ENCODE measurements around the gene IFITM1.
"Not testable (repeated sequence)": the region's sequence is repeated elsewhere in the genome, so short reads cannot be mapped to it uniquely, and the experiment has no call there.

Gene IFITM1

DNA sequence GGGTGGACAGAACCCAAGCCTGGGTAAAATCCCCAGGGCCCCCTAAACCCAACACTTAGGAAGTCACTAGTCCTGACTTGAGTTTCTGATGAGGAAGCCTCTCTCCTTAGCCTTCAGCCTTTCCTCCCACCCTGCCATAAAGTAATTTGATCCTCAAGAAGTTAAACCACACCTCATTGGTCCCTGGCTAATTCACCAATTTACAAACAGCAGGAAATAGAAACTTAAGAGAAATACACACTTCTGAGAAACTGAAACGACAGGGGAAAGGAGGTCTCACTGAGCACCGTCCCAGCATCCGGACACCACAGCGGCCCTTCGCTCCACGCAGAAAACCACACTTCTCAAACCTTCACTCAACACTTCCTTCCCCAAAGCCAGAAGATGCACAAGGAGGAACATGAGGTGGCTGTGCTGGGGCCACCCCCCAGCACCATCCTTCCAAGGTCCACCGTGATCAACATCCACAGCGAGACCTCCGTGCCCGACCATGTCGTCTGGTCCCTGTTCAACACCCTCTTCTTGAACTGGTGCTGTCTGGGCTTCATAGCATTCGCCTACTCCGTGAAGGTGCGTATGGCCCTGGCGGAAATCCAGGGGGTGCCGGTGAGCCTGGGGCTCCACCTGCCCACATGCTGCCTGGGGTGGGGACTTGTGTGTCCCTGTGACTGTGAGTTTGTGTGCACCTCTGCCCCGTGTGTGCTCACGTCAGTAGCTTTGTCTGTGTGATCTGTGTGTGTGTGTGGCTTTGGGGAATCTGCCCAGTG lies at the start of gene IFITM1:
IFITM1 (plus strand) TSS at position 254 of the 767 bp plus-strand sequence; CDS start at position 385, 131 bp downstream.
- H3K36me3 ChIP-seq (replicated peaks) = no peaks in the 10 kb centered on the region
- TF ChIP-seq, protein P1, sequence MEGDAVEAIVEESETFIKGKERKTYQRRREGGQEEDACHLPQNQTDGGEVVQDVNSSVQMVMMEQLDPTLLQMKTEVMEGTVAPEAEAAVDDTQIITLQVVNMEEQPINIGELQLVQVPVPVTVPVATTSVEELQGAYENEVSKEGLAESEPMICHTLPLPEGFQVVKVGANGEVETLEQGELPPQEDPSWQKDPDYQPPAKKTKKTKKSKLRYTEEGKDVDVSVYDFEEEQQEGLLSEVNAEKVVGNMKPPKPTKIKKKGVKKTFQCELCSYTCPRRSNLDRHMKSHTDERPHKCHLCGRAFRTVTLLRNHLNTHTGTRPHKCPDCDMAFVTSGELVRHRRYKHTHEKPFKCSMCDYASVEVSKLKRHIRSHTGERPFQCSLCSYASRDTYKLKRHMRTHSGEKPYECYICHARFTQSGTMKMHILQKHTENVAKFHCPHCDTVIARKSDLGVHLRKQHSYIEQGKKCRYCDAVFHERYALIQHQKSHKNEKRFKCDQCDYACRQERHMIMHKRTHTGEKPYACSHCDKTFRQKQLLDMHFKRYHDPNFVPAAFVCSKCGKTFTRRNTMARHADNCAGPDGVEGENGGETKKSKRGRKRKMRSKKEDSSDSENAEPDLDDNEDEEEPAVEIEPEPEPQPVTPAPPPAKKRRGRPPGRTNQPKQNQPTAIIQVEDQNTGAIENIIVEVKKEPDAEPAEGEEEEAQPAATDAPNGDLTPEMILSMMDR (IDR thresholded peaks at IDR 0.05; ENCODE audit: low read depth, low read length, missing control alignments) = no peak
- in situ Hi-C loops (cut with HindIII; ENCODE audit: low pct_ligation_motif_present, low sequenced_read_pairs) = no loop called here
- H3K27me3 ChIP-seq (replicated peaks) = peaks cover 22% of the 10 kb centered on the region
- no peak for DNase-seq
- no peak within 1 kb of the TSS for H3K27ac ChIP-seq
- H3K4me3 ChIP-seq (ENCODE audit: low read depth, low read length) = peak within 1 kb of the TSS; percentile 38

DNA sequence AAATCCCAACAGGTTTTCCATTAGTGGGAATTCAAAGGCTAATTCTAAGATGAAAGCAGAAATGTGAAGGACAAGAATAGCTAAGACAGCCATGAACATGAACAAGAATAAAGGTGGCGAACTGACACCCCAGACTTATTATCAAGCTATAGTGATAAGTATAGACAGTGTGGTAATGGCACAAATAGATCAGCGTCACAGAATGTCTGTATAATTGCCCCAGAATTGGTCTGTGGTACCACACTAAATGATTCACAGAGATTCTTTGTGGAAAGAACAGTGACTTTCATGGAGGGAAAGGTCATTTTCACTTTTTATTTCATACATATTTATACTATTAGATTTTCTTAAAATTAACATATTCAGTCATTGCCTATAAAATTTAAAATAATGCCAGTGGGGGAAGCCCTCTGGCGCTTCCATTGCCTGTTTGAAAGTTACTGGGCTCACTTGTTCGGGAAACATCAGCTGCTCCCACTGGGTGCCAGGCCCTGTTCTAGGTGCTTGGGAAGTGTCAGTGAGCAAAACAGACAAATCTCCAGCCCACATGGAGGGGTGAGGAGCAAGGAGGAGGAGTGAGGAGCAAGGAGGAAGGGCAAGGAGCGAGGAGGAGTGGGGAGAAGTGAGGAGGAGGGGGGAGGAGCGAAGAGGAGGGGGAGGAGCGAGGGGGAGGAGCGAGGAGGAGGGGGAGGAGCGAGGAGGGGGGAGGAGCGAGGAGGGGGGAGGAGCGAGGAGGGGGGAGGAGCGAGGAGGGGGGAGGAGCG lies 47.0 kb upstream of the IFITM1 start:
- TF ChIP-seq, protein P1 (IDR thresholded peaks at IDR 0.05; ENCODE audit: low read depth, low read length, missing control alignments) = no peak
- Histone ChIP-seq H3K4me3 (ENCODE audit: low read depth, low read length) (no peak overlapping the region), H3K36me3 (replicated peaks) (no peaks in the 10 kb centered on the region), H3K27ac (no peak overlapping the region), H3K27me3 (replicated peaks) (no peaks in the 10 kb centered on the region)
- in situ Hi-C loops (cut with HindIII; ENCODE audit: low pct_ligation_motif_present, low sequenced_read_pairs) = no loop called here
- no peak for DNase-seq

DNA sequence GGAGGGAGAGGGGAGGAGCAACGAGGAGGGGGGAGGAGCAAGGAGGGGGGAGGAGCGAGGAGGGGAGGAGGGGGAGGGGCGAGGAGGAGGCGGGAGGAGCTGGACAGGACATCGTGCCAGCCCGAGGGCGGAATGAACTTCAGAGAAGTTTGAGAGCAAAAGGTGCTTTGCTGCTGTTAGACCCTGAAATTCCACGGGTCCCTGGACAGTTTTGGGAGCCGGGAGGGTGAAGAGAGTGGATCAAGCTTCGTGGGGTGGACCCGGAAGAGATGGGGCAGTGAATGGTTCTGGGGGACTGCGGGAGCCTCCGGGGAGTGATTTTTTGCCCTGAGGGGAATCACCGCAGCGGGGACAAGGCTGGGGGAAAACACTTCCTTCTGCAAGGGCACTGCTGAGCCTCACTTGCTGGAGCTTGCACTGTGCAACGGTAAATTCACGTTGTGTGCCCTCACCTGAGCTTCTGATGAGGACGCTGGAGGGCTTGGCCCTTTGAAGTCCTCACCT lies 46.3 kb upstream of the IFITM1 start:
- Histone ChIP-seq H3K36me3 (replicated peaks) (no peaks in the 10 kb centered on the region), H3K27me3 (replicated peaks) (no peaks in the 10 kb centered on the region), H3K27ac (no peak overlapping the region), H3K4me3 (ENCODE audit: low read depth, low read length) (no peak overlapping the region)
- TF ChIP-seq, protein P1 (IDR thresholded peaks at IDR 0.05; ENCODE audit: low read depth, low read length, missing control alignments) = no peak
- in situ Hi-C loops (cut with HindIII; ENCODE audit: low pct_ligation_motif_present, low sequenced_read_pairs) = no loop called here
- no peak for DNase-seq

DNA sequence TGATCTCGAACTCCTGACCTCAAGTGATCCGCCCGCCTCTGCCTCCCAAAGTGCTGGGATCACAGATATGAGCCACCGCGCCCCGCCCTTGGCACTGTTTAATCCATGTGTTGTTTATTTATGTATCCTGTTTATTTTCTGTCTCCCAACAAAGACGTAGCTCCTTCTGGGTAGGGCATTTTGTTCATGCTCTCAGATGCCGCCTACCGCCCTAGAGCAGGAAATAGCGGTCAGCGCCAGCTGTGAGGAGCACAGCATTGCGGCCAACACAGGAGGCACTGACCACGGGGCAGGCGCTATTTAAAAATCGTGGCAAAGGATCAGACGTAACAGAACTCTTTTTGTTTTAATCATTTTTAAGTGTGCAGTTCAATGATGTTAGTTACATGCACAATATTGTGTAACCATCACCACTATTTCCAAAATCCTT lies 45.1 kb upstream of the IFITM1 start:
- in situ Hi-C loops (cut with HindIII; ENCODE audit: low pct_ligation_motif_present, low sequenced_read_pairs); H3K27ac ChIP-seq; H3K4me3 ChIP-seq (ENCODE audit: low read depth, low read length); H3K27me3 ChIP-seq (replicated peaks); H3K36me3 ChIP-seq (replicated peaks): not testable (repeated sequence)
- peak; percentile 26 for DNase-seq

DNA sequence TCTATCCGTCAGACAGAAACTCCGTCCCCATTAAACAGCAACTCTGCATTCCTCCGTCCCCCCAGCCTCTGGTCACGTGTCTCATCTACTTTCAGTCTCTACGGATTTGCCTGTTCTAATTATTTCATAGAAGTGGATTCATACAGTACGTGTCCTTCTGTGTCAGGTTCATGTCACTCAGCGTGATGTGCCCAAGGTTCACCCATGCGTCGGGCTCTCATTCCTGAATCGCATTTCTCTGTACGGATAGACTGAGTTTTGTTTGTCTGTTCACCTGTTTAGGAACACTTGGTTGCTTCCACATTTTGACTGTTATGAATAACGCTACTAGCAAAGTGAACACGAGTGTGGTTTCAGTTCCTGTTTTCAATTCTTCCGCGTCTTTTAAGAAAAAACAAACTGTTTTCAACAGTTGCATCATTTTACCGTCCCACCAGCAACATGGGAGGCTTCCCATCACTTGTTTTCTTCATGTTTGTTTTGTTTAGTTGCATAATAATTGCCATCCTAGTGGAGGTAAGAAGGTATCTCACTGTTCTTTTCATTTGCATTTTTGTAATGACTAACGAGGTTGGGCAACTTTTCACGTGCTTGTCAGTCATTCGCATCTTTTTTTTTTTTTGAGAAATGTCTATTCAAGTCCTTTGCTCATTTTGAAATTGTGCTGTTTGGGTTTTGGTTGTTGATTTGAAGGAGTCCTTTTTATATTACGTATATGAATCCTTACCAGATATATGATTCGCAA lies 44.5 kb upstream of the IFITM1 start:
- Histone ChIP-seq H3K27me3 (replicated peaks) (no peaks in the 10 kb centered on the region), H3K27ac (no peak overlapping the region), H3K4me3 (ENCODE audit: low read depth, low read length) (no peak overlapping the region), H3K36me3 (replicated peaks) (no peaks in the 10 kb centered on the region)
- in situ Hi-C loops (cut with HindIII; ENCODE audit: low pct_ligation_motif_present, low sequenced_read_pairs) = no loop called here
- no peak for DNase-seq
- TF ChIP-seq, protein P1 (IDR thresholded peaks at IDR 0.05; ENCODE audit: low read depth, low read length, missing control alignments) = no peak
